Measurements from ENCODE around the gene FBXL13.
"Not testable (repeated sequence)": the region's sequence is repeated elsewhere in the genome, so short reads cannot be mapped to it uniquely, and the experiment has no call there.

FBXL13 gene

GRCh38 chr7:102935450-102936115, 139.0 kb downstream of the FBXL13 start:
- no peak for DNase-seq (ENCODE audit: low read depth)

- no peak for DNase-seq (ENCODE audit: low read depth)
Observed at GRCh38 chr7:102934701-102935100, 139.9 kb downstream of the FBXL13 start.

GRCh38 chr7:102934239-102934638, 140.4 kb downstream of the FBXL13 start:
- DNase-seq (ENCODE audit: low read depth), result no peak

- DNase-seq (ENCODE audit: low read depth), result no peak
Observed at GRCh38 chr7:102933763-102934162, 140.8 kb downstream of the FBXL13 start.

GRCh38 chr7:102931757-102932156, 142.8 kb downstream of the FBXL13 start:
- DNase-seq (ENCODE audit: low read depth), result no peak

GRCh38 chr7:102927312-102927933, 147.2 kb downstream of the FBXL13 start:
- DNase-seq (ENCODE audit: low read depth), result no peak

GRCh38 chr7:102926783-102927140, 147.8 kb downstream of the FBXL13 start:
- no peak for DNase-seq (ENCODE audit: low read depth)

GRCh38 chr7:102925976-102926782, 148.4 kb downstream of the FBXL13 start:
- no peak for DNase-seq (ENCODE audit: low read depth)

- no peak for DNase-seq (ENCODE audit: low read depth)
Observed at GRCh38 chr7:102918845-102919244, 155.8 kb downstream of the FBXL13 start.

- no peak for DNase-seq (ENCODE audit: low read depth)
Observed at GRCh38 chr7:102917436-102918353, 156.9 kb downstream of the FBXL13 start.

GRCh38 chr7:102916881-102917280, 157.7 kb downstream of the FBXL13 start:
- no peak for DNase-seq (ENCODE audit: low read depth)

GRCh38 chr7:102916426-102916825, 158.2 kb downstream of the FBXL13 start:
- no peak for DNase-seq (ENCODE audit: low read depth)

- no peak for DNase-seq (ENCODE audit: low read depth)
Observed at GRCh38 chr7:102914585-102914984, 160.0 kb downstream of the FBXL13 start.

GRCh38 chr7:102913826-102914225, 160.8 kb downstream of the FBXL13 start:
- no peak for DNase-seq (ENCODE audit: low read depth)

- DNase-seq (ENCODE audit: low read depth), result no peak
Observed at GRCh38 chr7:102912742-102913141, 161.9 kb downstream of the FBXL13 start, which contains the start of gene LRRC17. Gene LRRC17, plus strand, starts transcription at chr7:102913000. Its CDS starts 20,914 bp downstream, at chr7:102933914.

GRCh38 chr7:102908676-102909075, 165.9 kb downstream of the FBXL13 start:
- no peak for DNase-seq (ENCODE audit: low read depth)

- DNase-seq (ENCODE audit: low read depth), result not testable (repeated sequence)
Observed at GRCh38 chr7:102903576-102903975, 171.0 kb downstream of the FBXL13 start.

- DNase-seq (ENCODE audit: low read depth), result not testable (repeated sequence)
Observed at GRCh38 chr7:102902052-102902451, 172.5 kb downstream of the FBXL13 start.

GRCh38 chr7:102898532-102898859, 176.1 kb downstream of the FBXL13 start:
- DNase-seq (ENCODE audit: low read depth), result no peak

GRCh38 chr7:102897856-102898531, 176.6 kb downstream of the FBXL13 start:
- DNase-seq (ENCODE audit: low read depth), result no peak

GRCh38 chr7:102897211-102897631, 177.4 kb downstream of the FBXL13 start:
- no peak for DNase-seq (ENCODE audit: low read depth)
